GM19468 (cell line): Measurements from ENCODE around the gene PTPRA.
"Not testable (repeated sequence)": the region's sequence is repeated elsewhere in the genome, so short reads cannot be mapped to it uniquely, and the experiment has no call there.

Experiments
- ATAC-seq: cut with Tn5 transposase; IDR thresholded peaks from one replicate; pipeline ENCODE4 v1.9.1; 2021; ENCODE audit warnings: mild to moderate bottlenecking, moderate library complexity, moderate number of reproducible peaks; ENCODE audit not compliant: unreplicated experiment; ENCODE audit errors: extremely low read depth

PTPRA gene

GRCh38 chr20:2883726-2884637 lies 10.7 kb downstream of the PTPRA start:
- ATAC-seq = no peak

- no peak for ATAC-seq
Observed at GRCh38 chr20:2887715-2888114, 14.4 kb downstream of the PTPRA start.

GRCh38 chr20:2888224-2888955 lies 15.1 kb downstream of the PTPRA start:
- no peak for ATAC-seq

- no peak for ATAC-seq
Observed at GRCh38 chr20:2889209-2889608, 15.9 kb downstream of the PTPRA start.

- ATAC-seq = no peak
Observed at GRCh38 chr20:2889797-2890196, 16.5 kb downstream of the PTPRA start.

- ATAC-seq = no peak
Observed at GRCh38 chr20:2890742-2891141, 17.5 kb downstream of the PTPRA start.

- ATAC-seq = no peak
Observed at GRCh38 chr20:2891343-2891742, 18.1 kb downstream of the PTPRA start.

GRCh38 chr20:2892376-2892775 lies 19.1 kb downstream of the PTPRA start:
- ATAC-seq = no peak

GRCh38 chr20:2894221-2894620 lies 20.9 kb downstream of the PTPRA start:
- no peak for ATAC-seq

- ATAC-seq = not testable (repeated sequence)
Observed at GRCh38 chr20:2895154-2895553, 21.9 kb downstream of the PTPRA start.

GRCh38 chr20:2899243-2899642 lies 26.0 kb downstream of the PTPRA start:
- no peak for ATAC-seq

GRCh38 chr20:2900845-2901592 lies 27.7 kb downstream of the PTPRA start:
- ATAC-seq = no peak

GRCh38 chr20:2902291-2902690 lies 29.0 kb downstream of the PTPRA start:
- no peak for ATAC-seq

- ATAC-seq = no peak
Observed at GRCh38 chr20:2902818-2903217, 29.5 kb downstream of the PTPRA start.

- ATAC-seq = no peak
Observed at GRCh38 chr20:2903686-2904085, 30.4 kb downstream of the PTPRA start.

GRCh38 chr20:2907519-2907918 lies 34.2 kb downstream of the PTPRA start:
- ATAC-seq = no peak

- ATAC-seq = no peak
Observed at GRCh38 chr20:2909953-2910352, 36.7 kb downstream of the PTPRA start.

- ATAC-seq = no peak
Observed at GRCh38 chr20:2911200-2911599, 37.9 kb downstream of the PTPRA start.

GRCh38 chr20:2914160-2914559 lies 40.9 kb downstream of the PTPRA start:
- ATAC-seq = no peak

GRCh38 chr20:2917266-2917665 lies 44.0 kb downstream of the PTPRA start:
- ATAC-seq = no peak
